ENCODE data around the gene RASA4B.

The RASA4B gene

GRCh38 chr7:102472126-102473041 lies 45.2 kb downstream of the RASA4B start:
- peaks cover 4 to 15% of the 10 kb centered on the region in 2 donors for H3K36me3 ChIP-seq (ENCODE audit: control insufficient read depth in 2 of 2, insufficient read depth in 2 of 2, low read length in 2 of 2)
- H3K4me1 ChIP-seq (ENCODE audit: control insufficient read depth, insufficient read depth, low read length) = peaks cover 3% of the 10 kb centered on the region
- no peak overlapping the region for H3K9ac ChIP-seq (ENCODE audit: low read length in 2 of 2)
- no peak overlapping the region for H3K27ac ChIP-seq (ENCODE audit: low read length)
- H3K9me3 ChIP-seq (ENCODE audit: control insufficient read depth in 2 of 2, low read length in 2 of 2) = no peaks in the 10 kb centered on the region
- no peaks in the 10 kb centered on the region for H3K27me3 ChIP-seq (ENCODE audit: control insufficient read depth in 1 of 2, insufficient read depth in 2 of 2, low read length in 2 of 2)
- H3K4me3 ChIP-seq (ENCODE audit: low read length in 2 of 2) = no peak overlapping the region

- Histone ChIP-seq H3K27me3 (ENCODE audit: control insufficient read depth in 1 of 2, insufficient read depth in 2 of 2, low read length in 2 of 2) (no peaks in the 10 kb centered on the region), H3K9ac (ENCODE audit: low read length in 2 of 2) (no peak overlapping the region), H3K36me3 (ENCODE audit: control insufficient read depth in 2 of 2, insufficient read depth in 2 of 2, low read length in 2 of 2) (peaks cover 4 to 15% of the 10 kb centered on the region in 2 donors), H3K4me1 (ENCODE audit: control insufficient read depth, insufficient read depth, low read length) (peaks cover 3% of the 10 kb centered on the region), H3K9me3 (ENCODE audit: control insufficient read depth in 2 of 2, low read length in 2 of 2) (no peaks in the 10 kb centered on the region), H3K4me3 (ENCODE audit: low read length in 2 of 2) (no peak overlapping the region), H3K27ac (ENCODE audit: low read length) (no peak overlapping the region)
Observed at GRCh38 chr7:102471791-102472125, 45.8 kb downstream of the RASA4B start.

- H3K27ac ChIP-seq (ENCODE audit: low read length) = no peak overlapping the region
- H3K9me3 ChIP-seq (ENCODE audit: control insufficient read depth in 2 of 2, low read length in 2 of 2) = no peaks in the 10 kb centered on the region
- H3K4me1 ChIP-seq (ENCODE audit: control insufficient read depth, insufficient read depth, low read length) = peaks cover 10% of the 10 kb centered on the region
- H3K27me3 ChIP-seq (ENCODE audit: control insufficient read depth in 1 of 2, insufficient read depth in 2 of 2, low read length in 2 of 2) = no peaks in the 10 kb centered on the region
- peaks cover 4 to 15% of the 10 kb centered on the region in 2 donors for H3K36me3 ChIP-seq (ENCODE audit: control insufficient read depth in 2 of 2, insufficient read depth in 2 of 2, low read length in 2 of 2)
- no peak overlapping the region for H3K9ac ChIP-seq (ENCODE audit: low read length in 2 of 2)
- no peak overlapping the region for H3K4me3 ChIP-seq (ENCODE audit: low read length in 2 of 2)
Observed at GRCh38 chr7:102469972-102470825, 47.4 kb downstream of the RASA4B start.

- H3K27ac ChIP-seq (ENCODE audit: low read length) = no peak overlapping the region
- H3K4me3 ChIP-seq (ENCODE audit: low read length in 2 of 2) = no peak overlapping the region
- no peaks in the 10 kb centered on the region for H3K9me3 ChIP-seq (ENCODE audit: control insufficient read depth in 2 of 2, low read length in 2 of 2)
- no peak overlapping the region for H3K9ac ChIP-seq (ENCODE audit: low read length in 2 of 2)
- H3K27me3 ChIP-seq (ENCODE audit: control insufficient read depth in 1 of 2, insufficient read depth in 2 of 2, low read length in 2 of 2) = no peaks in the 10 kb centered on the region
- peaks cover 16% of the 10 kb centered on the region for H3K4me1 ChIP-seq (ENCODE audit: control insufficient read depth, insufficient read depth, low read length)
- peaks cover 4 to 15% of the 10 kb centered on the region in 2 donors for H3K36me3 ChIP-seq (ENCODE audit: control insufficient read depth in 2 of 2, insufficient read depth in 2 of 2, low read length in 2 of 2)
Observed at GRCh38 chr7:102469351-102469971, 48.1 kb downstream of the RASA4B start.

GRCh38 chr7:102468478-102469350 lies 48.9 kb downstream of the RASA4B start:
- Histone ChIP-seq H3K4me3 (ENCODE audit: low read length in 2 of 2) (no peak overlapping the region), H3K9ac (ENCODE audit: low read length in 2 of 2) (no peak overlapping the region), H3K27me3 (ENCODE audit: control insufficient read depth in 1 of 2, insufficient read depth in 2 of 2, low read length in 2 of 2) (no peaks in the 10 kb centered on the region), H3K27ac (ENCODE audit: low read length) (no peak overlapping the region), H3K9me3 (ENCODE audit: control insufficient read depth in 2 of 2, low read length in 2 of 2) (no peaks in the 10 kb centered on the region), H3K36me3 (ENCODE audit: control insufficient read depth in 2 of 2, insufficient read depth in 2 of 2, low read length in 2 of 2) (peaks cover 4 to 15% of the 10 kb centered on the region in 2 donors), H3K4me1 (ENCODE audit: control insufficient read depth, insufficient read depth, low read length) (peaks cover 21% of the 10 kb centered on the region)

- H3K9me3 ChIP-seq (ENCODE audit: control insufficient read depth in 2 of 2, low read length in 2 of 2) = no peaks in the 10 kb centered on the region
- no peak overlapping the region for H3K4me3 ChIP-seq (ENCODE audit: low read length in 2 of 2)
- no peaks in the 10 kb centered on the region for H3K27me3 ChIP-seq (ENCODE audit: control insufficient read depth in 1 of 2, insufficient read depth in 2 of 2, low read length in 2 of 2)
- no peak overlapping the region for H3K27ac ChIP-seq (ENCODE audit: low read length)
- H3K36me3 ChIP-seq (ENCODE audit: control insufficient read depth in 2 of 2, insufficient read depth in 2 of 2, low read length in 2 of 2) = peaks cover 0 to 8% of the 10 kb centered on the region in 2 donors
- no peak overlapping the region for H3K9ac ChIP-seq (ENCODE audit: low read length in 2 of 2)
- peaks cover 23% of the 10 kb centered on the region for H3K4me1 ChIP-seq (ENCODE audit: control insufficient read depth, insufficient read depth, low read length)
Observed at GRCh38 chr7:102467581-102468477, 49.7 kb downstream of the RASA4B start.

- peaks cover 0 to 3% of the 10 kb centered on the region in 2 donors for H3K36me3 ChIP-seq (ENCODE audit: control insufficient read depth in 2 of 2, insufficient read depth in 2 of 2, low read length in 2 of 2)
- no peaks in the 10 kb centered on the region for H3K9me3 ChIP-seq (ENCODE audit: control insufficient read depth in 2 of 2, low read length in 2 of 2)
- H3K4me1 ChIP-seq (ENCODE audit: control insufficient read depth, insufficient read depth, low read length) = peaks cover 23% of the 10 kb centered on the region
- H3K4me3 ChIP-seq (ENCODE audit: low read length in 2 of 2) = peak overlapping the region in 1 of 2 donors; percentile 99
- H3K27ac ChIP-seq (ENCODE audit: low read length) = no peak overlapping the region
- H3K27me3 ChIP-seq (ENCODE audit: control insufficient read depth in 1 of 2, insufficient read depth in 2 of 2, low read length in 2 of 2) = no peaks in the 10 kb centered on the region
- H3K9ac ChIP-seq (ENCODE audit: low read length in 2 of 2) = peak overlapping the region in 1 of 2 donors; percentile 58
Observed at GRCh38 chr7:102466097-102466496, 51.5 kb downstream of the RASA4B start.

- H3K4me3 ChIP-seq (ENCODE audit: low read length in 2 of 2) = peak within 1 kb of the TSS; percentile 86 to 99
- H3K9me3 ChIP-seq (ENCODE audit: control insufficient read depth in 2 of 2, low read length in 2 of 2) = no peaks in the 10 kb centered on the region
- H3K36me3 ChIP-seq (ENCODE audit: control insufficient read depth in 2 of 2, insufficient read depth in 2 of 2, low read length in 2 of 2) = no peaks in the 10 kb centered on the region
- H3K9ac ChIP-seq (ENCODE audit: low read length in 2 of 2) = peak within 1 kb of the TSS; percentile 96
- H3K27me3 ChIP-seq (ENCODE audit: control insufficient read depth in 1 of 2, insufficient read depth in 2 of 2, low read length in 2 of 2) = no peaks in the 10 kb centered on the region
- H3K27ac ChIP-seq (ENCODE audit: low read length) = peak within 1 kb of the TSS; percentile 55
- H3K4me1 ChIP-seq (ENCODE audit: control insufficient read depth, insufficient read depth, low read length) = peaks cover 23% of the 10 kb centered on the region
Observed at GRCh38 chr7:102464577-102465280, 52.8 kb downstream of the RASA4B start, which contains the start of the genes ALKBH4 and LRWD1. ALKBH4 (minus strand) TSS chr7:102464863; CDS start chr7:102464836, 27 bp downstream. LRWD1 (plus strand) TSS chr7:102464984; CDS start chr7:102465081, 97 bp downstream.
